H9 (cell line): ENCODE measurements around the gene PLLP. TPM values are rescaled to one million over a fixed set of nuclear protein-coding genes. Genes with fewer than 3 reads are reported as not detected.

Experiments used
- DNase-seq: peaks from one replicate; pipeline ENCODE4 v3.0.0-alpha.2; 2017
- H2AFZ ChIP-seq: one replicate; pipeline ENCODE4 v1.6.1; 2013; ENCODE audit warnings: mild to moderate bottlenecking, low read length, control low read depth, moderate library complexity
- H2AK5ac ChIP-seq: 2 replicates; pipeline ENCODE4 v1.6.1; 2013; ENCODE audit warnings: low read length, control low read depth, mixed read lengths; ENCODE audit not compliant: insufficient read length
- H2BK120ac ChIP-seq: one replicate; pipeline ENCODE4 v1.6.1; 2013; ENCODE audit warnings: low read depth, mild to moderate bottlenecking, low read length, control low read depth, inconsistent platforms; ENCODE audit not compliant: poor library complexity, severe bottlenecking
- H2BK12ac ChIP-seq: 2 replicates; pipeline ENCODE4 v1.6.1; 2013; ENCODE audit warnings: low read length, control low read depth, mixed read lengths, low read depth; ENCODE audit not compliant: insufficient read length
- H2BK15ac ChIP-seq: 2 replicates; pipeline ENCODE4 v1.6.1; 2013; ENCODE audit warnings: low read depth, low read length, control low read depth
- H2BK20ac ChIP-seq: one replicate; pipeline ENCODE4 v1.6.1; 2013; ENCODE audit warnings: low read depth, mild to moderate bottlenecking, low read length, control low read depth, inconsistent platforms; ENCODE audit not compliant: poor library complexity, severe bottlenecking
- H2BK5ac ChIP-seq: 2 replicates; pipeline ENCODE4 v1.6.1; 2013; ENCODE audit warnings: low read length, control low read depth, mixed read lengths; ENCODE audit not compliant: insufficient read length
- H3K14ac ChIP-seq: 2 replicates; pipeline ENCODE4 v1.6.1; 2013; ENCODE audit warnings: low read length, control low read depth; ENCODE audit not compliant: insufficient read depth
- H3K18ac ChIP-seq: 2 replicates; pipeline ENCODE4 v1.6.1; 2013; ENCODE audit warnings: low read depth, mild to moderate bottlenecking, mixed read lengths, low read length, control low read depth; ENCODE audit not compliant: insufficient read length
- H3K23ac ChIP-seq: 2 replicates; pipeline ENCODE4 v1.6.1; 2013; ENCODE audit warnings: low read length, control low read depth, mixed read lengths, low read depth; ENCODE audit not compliant: insufficient read length
- H3K23me2 ChIP-seq: 2 replicates; pipeline ENCODE4 v1.6.1; 2013; ENCODE audit warnings: low read depth, mild to moderate bottlenecking, mixed read lengths, low read length, control low read depth; ENCODE audit not compliant: insufficient read length, poor library complexity, severe bottlenecking
- H3K27ac ChIP-seq: 2 replicates; pipeline ENCODE4 v1.5.1; 2013; ENCODE audit warnings: low read length, control low read depth, mixed read lengths, low read depth; ENCODE audit not compliant: insufficient read length
- H3K27me3 ChIP-seq: 2 replicates; pipeline ENCODE4 v1.6.1; 2013; ENCODE audit warnings: low read length, control low read depth, inconsistent platforms; ENCODE audit not compliant: insufficient read depth
- H3K4ac ChIP-seq: 2 replicates; pipeline ENCODE4 v1.6.1; 2013; ENCODE audit warnings: low read depth, mild to moderate bottlenecking, control low read depth, inconsistent platforms, low read length, moderate library complexity
- H3K4me1 ChIP-seq: 2 replicates; pipeline ENCODE4 v1.6.1; 2013; ENCODE audit warnings: low read length, control low read depth, inconsistent platforms; ENCODE audit not compliant: insufficient read depth
- H3K4me2 ChIP-seq: 2 replicates; pipeline ENCODE4 v1.6.1; 2013; ENCODE audit warnings: low read length, control low read depth, mixed read lengths; ENCODE audit not compliant: insufficient read length, insufficient read depth
- H3K56ac ChIP-seq: 2 replicates; pipeline ENCODE4 v1.6.1; 2013; ENCODE audit warnings: low read depth, mild to moderate bottlenecking, mixed read lengths, low read length, control low read depth; ENCODE audit not compliant: insufficient read length
- H3K79me1 ChIP-seq: 2 replicates; pipeline ENCODE4 v1.6.1; 2013; ENCODE audit warnings: low read depth, mild to moderate bottlenecking, moderate library complexity, low read length, control low read depth, inconsistent platforms; ENCODE audit not compliant: insufficient read depth, poor library complexity, severe bottlenecking
- H3K79me2 ChIP-seq: 2 replicates; pipeline ENCODE4 v1.6.1; 2013; ENCODE audit warnings: low read length, control low read depth, inconsistent platforms; ENCODE audit not compliant: insufficient read depth
- H3K9ac ChIP-seq: 2 replicates; pipeline ENCODE4 v1.6.1; 2013; ENCODE audit warnings: low read length, control low read depth, mixed read lengths; ENCODE audit not compliant: insufficient read length; ENCODE audit errors: extremely low read depth
- H3K9me3 ChIP-seq: one replicate; pipeline ENCODE4 v1.6.1; 2013; ENCODE audit warnings: low read depth, low read length, inconsistent platforms; ENCODE audit not compliant: control insufficient read depth
- H3T11ph ChIP-seq: one replicate; pipeline ENCODE4 v1.6.1; 2013; ENCODE audit warnings: mild to moderate bottlenecking, low read length, control low read depth, inconsistent platforms
- H4K20me1 ChIP-seq: one replicate; pipeline ENCODE4 v1.6.1; 2013; ENCODE audit not compliant: control insufficient read depth, insufficient read length, insufficient read depth
- H4K5ac ChIP-seq: 2 replicates; pipeline ENCODE4 v1.6.1; 2013; ENCODE audit warnings: low read depth, mild to moderate bottlenecking, mixed read lengths, low read length, control low read depth; ENCODE audit not compliant: insufficient read length
- H4K8ac ChIP-seq: replicated peaks from 2 replicates; pipeline ENCODE4 v1.6.1; 2013; ENCODE audit warnings: low read length, control low read depth, mixed read lengths, low read depth; ENCODE audit not compliant: insufficient read length
- H4K91ac ChIP-seq: 2 replicates; pipeline ENCODE4 v1.6.1; 2013; ENCODE audit warnings: low read depth, mild to moderate bottlenecking, moderate library complexity, mixed read lengths, low read length, control low read depth; ENCODE audit not compliant: insufficient read length
- H3K27ac Mint-ChIP-seq, 3 experiments: 2 replicates in 2 of 3; 3 replicates in 1 of 3; pipeline ENCODE4 v1.8.0; 2020 to 2021; ENCODE audit warnings: mixed read lengths in 3 of 3, mild to moderate bottlenecking in 1 of 3, moderate library complexity in 1 of 3
- H3K27me3 Mint-ChIP-seq: 2 replicates; pipeline ENCODE4 v1.8.0; 2021; ENCODE audit warnings: low read depth, mild to moderate bottlenecking, moderate library complexity, mixed read lengths
- H3K36me3 Mint-ChIP-seq, 3 experiments: 2 replicates in 2 of 3; 3 replicates in 1 of 3; pipeline ENCODE4 v1.8.0; 2020 to 2021; ENCODE audit warnings: low read depth in 3 of 3, mixed read lengths in 3 of 3; ENCODE audit not compliant: insufficient read depth in 1 of 3
- H3K4me1 Mint-ChIP-seq, 2 experiments: 2 replicates each; pipeline ENCODE4 v1.8.0; 2020; ENCODE audit warnings: mixed read lengths in 2 of 2
- H3K4me3 Mint-ChIP-seq, 2 experiments: 2 replicates in 1 of 2; 3 replicates in 1 of 2; pipeline ENCODE4 v1.8.0; 2020 to 2021; ENCODE audit warnings: mild to moderate bottlenecking in 2 of 2, mixed read lengths in 2 of 2, moderate library complexity in 1 of 2
- H3K9me3 Mint-ChIP-seq, 2 experiments: 2 replicates in 1 of 2; 3 replicates in 1 of 2; pipeline ENCODE4 v1.8.0; 2020; ENCODE audit warnings: mild to moderate bottlenecking in 2 of 2, mixed read lengths in 2 of 2, moderate library complexity in 1 of 2
- CTCF ChIP-seq: fragments of 200-600 bp; sonication (generic); conservative IDR thresholded peaks from 3 replicates; pipeline ENCODE4 v1.8.0; 2021; ENCODE audit warnings: antibody characterized with exemption, mild to moderate bottlenecking
- WGBS: extraction: QIAGEN DNeasy Blood & Tissue Kit; methylation state at CpG from one replicate; pipeline ENCODE4 v1.1.7; 2013; ENCODE audit warnings: missing lambda C conversion rate, low lambda C conversion rate, mixed read lengths; ENCODE audit not compliant: insufficient read length; ENCODE audit errors: extremely low coverage; 5-methylcytosine and 5-hydroxymethylcytosine counted together
- total RNA-seq: library from RNA; stranded (reverse); gene quantifications from 2 replicates; pipeline ENCODE4 v1.2.1, GENCODE V29; 2021

The PLLP gene
- total RNA-seq, 1 experiment from 2014 or later = 1.8 TPM

GRCh38 chr16:57283214-57283958 lies 1.1 kb downstream of the PLLP start:
- Histone ChIP-seq H2BK15ac (no peak overlapping the region), H3T11ph (no peak overlapping the region), H3K56ac (no peak overlapping the region), H3K27ac (no peak overlapping the region), H3K9ac (no peak overlapping the region), H3K4me2 (peak overlapping the region; percentile 61), H3K79me1 (no peaks in the 10 kb centered on the region), H4K5ac (no peak overlapping the region), H3K27me3 (peaks cover 15% of the 10 kb centered on the region; the same call in 1 of the 2 replicates), H3K79me2 (no peaks in the 10 kb centered on the region), H2BK12ac (no peak overlapping the region), H3K4me1 (no peaks in the 10 kb centered on the region), H4K91ac (no peak overlapping the region), H2AFZ (no peak overlapping the region), H2BK120ac (no peak overlapping the region), H3K9me3 (no peaks in the 10 kb centered on the region), H2AK5ac (no peak overlapping the region), H3K18ac (no peak overlapping the region), H4K8ac (no peak overlapping the region), H3K4ac (no peak overlapping the region), H2BK5ac (no peak overlapping the region), H4K20me1 (no peaks in the 10 kb centered on the region), H3K23ac (no peak overlapping the region), H2BK20ac (no peak overlapping the region), H3K23me2 (peaks cover 5% of the 10 kb centered on the region), H3K14ac (no peak overlapping the region; the same call in 1 of the 2 replicates)
- Mint-ChIP-seq H3K27ac (no peak overlapping the region), H3K4me3 (peak overlapping the region; percentile 73 to 90), H3K9me3 (0 out of 5 replicates have a peak, but pooled peaks cover 0 to 2% of the 10 kb centered on the region in 2 experiments), H3K4me1 (peaks cover 9 to 17% of the 10 kb centered on the region in 2 experiments), H3K27me3 (peaks cover 58% of the 10 kb centered on the region), H3K36me3 (no peaks in the 10 kb centered on the region)
- no peak for TF ChIP-seq CTCF
- WGBS = no CpG with 5 or more reads among the region's 24 CpGs
- no peak for DNase-seq
